HG03064 (cell line): Measurements from ENCODE around the gene RAC3.
"Not testable (repeated sequence)": the region's sequence is repeated elsewhere in the genome, so short reads cannot be mapped to it uniquely, and the experiment has no call there.

Source experiments
- ATAC-seq: cut with Tn5 transposase; IDR thresholded peaks from one replicate; pipeline ENCODE4 v1.9.1; 2021; ENCODE audit warnings: low read depth; ENCODE audit not compliant: unreplicated experiment

RAC3 gene

GRCh38 chr17:82037889-82038195 is 6.4 kb downstream of the RAC3 start:
- no peak for ATAC-seq

- not testable (repeated sequence) for ATAC-seq
These were observed 7.4 kb downstream of the RAC3 start for GRCh38 chr17:82038796-82039409.

GRCh38 chr17:82039695-82040299 is 8.3 kb downstream of the RAC3 start:
- ATAC-seq = no peak

GRCh38 chr17:82041144-82041814 is 9.8 kb downstream of the RAC3 start:
- no peak for ATAC-seq

- ATAC-seq = no peak
These were observed 11.2 kb downstream of the RAC3 start for GRCh38 chr17:82042649-82043048.

GRCh38 chr17:82043507-82043906 is 12.0 kb downstream of the RAC3 start:
- ATAC-seq = no peak

GRCh38 chr17:82045936-82046484 is 14.5 kb downstream of the RAC3 start:
- ATAC-seq = no peak

GRCh38 chr17:82046903-82047302 is 15.4 kb downstream of the RAC3 start:
- ATAC-seq = no peak

GRCh38 chr17:82047379-82047778 is 15.9 kb downstream of the RAC3 start:
- no peak for ATAC-seq

GRCh38 chr17:82047914-82048570 is 16.6 kb downstream of the RAC3 start:
- no peak for ATAC-seq

GRCh38 chr17:82048571-82048971 is 17.1 kb downstream of the RAC3 start:
- ATAC-seq = no peak

GRCh38 chr17:82049106-82049505 is 17.6 kb downstream of the RAC3 start:
- ATAC-seq = no peak

GRCh38 chr17:82049521-82049971 is 18.1 kb downstream of the RAC3 start:
- ATAC-seq = no peak

- ATAC-seq = no peak
These were observed 18.8 kb downstream of the RAC3 start for GRCh38 chr17:82050152-82050760.

- no peak for ATAC-seq
These were observed 19.5 kb downstream of the RAC3 start for GRCh38 chr17:82050761-82051641.

- no peak for ATAC-seq
These were observed 20.5 kb downstream of the RAC3 start, which contains the start of the genes GPS1 and RFNG for GRCh38 chr17:82051776-82052637. Gene GPS1 (plus strand): TSS chr17:82051898. CDS start chr17:82051932, 34 bp downstream. Gene RFNG (minus strand): TSS chr17:82051811. CDS start chr17:82051766, 45 bp downstream.

GRCh38 chr17:82052638-82053059 is 21.2 kb downstream of the RAC3 start:
- no peak for ATAC-seq

GRCh38 chr17:82053130-82053529 is 21.7 kb downstream of the RAC3 start:
- ATAC-seq = no peak
